GM18907 (cell line): ENCODE results near the gene GRAMD1B.

Source experiments
- ATAC-seq: cut with Tn5 transposase; IDR thresholded peaks from one replicate; pipeline ENCODE4 v1.9.1; 2021; ENCODE audit warnings: mild to moderate bottlenecking, moderate library complexity; ENCODE audit not compliant: unreplicated experiment

GRAMD1B gene

DNA sequence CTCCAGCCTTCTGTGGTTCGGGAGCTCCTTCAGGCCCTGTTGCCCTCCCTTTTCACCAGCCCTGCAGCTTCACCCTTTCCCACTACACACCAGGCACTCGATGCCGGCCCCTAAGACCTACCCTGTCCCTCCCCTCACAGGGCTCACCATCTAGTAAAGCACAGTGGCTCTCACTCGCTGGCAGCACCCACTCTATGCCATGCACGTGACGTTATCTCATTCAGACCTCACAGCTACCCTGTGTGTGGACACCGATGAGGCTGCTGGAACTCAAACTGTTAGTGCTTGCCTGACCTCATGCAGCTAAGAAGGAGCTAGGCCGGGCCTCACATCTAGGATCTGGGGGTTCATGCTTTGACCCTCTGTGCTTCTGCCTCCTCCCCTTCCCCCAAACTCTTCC lies 178.9 kb downstream of the GRAMD1B start:
- no peak for ATAC-seq

DNA sequence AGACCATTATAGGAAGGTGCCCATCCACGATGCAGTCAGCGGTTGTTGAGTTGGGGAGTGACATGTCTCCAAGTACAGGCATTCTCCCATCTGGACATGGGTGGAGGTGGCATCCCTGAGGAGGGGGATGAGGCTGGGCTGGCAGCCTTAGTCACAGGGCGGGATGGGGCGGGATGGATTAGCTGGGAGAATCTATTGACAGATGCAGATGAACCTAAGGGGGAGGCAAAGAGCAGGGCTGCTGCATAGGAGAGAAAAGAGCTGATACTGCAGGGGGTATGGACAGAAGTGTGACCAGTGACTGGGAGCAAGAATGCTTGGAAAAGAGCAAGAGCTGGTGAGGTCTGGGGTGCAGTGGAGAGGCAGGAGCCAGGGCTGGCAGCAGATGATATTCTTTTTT lies 181.6 kb downstream of the GRAMD1B start:
- no peak for ATAC-seq

DNA sequence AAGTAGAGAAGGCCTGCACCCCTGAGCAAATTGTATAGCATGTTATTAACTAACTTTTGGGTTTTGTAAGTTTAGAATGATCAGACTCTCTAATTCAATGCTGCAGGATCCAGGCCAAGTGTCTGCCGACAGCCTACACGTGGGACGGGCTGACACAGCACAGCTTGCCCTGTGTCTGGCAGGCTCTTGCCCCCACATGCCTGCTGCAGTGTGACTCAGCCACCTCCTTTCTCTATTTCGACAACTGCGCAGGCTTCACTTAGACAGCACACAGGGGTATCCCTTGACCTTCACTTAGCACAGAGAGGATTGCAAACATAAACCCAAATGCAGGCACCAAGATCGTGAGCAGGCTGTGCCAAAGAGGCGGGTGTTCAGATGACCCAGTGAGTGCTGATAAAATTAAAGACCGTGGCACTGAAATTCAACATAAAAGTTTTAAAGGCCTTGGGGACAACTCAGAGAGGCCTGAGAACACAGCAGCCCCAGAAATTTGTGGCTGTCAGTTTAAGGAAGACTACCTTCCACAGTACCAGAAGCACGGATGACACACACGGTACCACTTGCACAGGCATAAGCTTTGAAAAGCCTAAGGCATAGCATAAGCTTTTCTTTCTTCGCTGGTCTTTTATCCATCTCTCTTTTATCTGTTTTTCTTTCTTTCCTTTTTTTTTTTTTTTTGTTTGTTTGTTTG lies 186.6 kb downstream of the GRAMD1B start:
- ATAC-seq = no peak

DNA sequence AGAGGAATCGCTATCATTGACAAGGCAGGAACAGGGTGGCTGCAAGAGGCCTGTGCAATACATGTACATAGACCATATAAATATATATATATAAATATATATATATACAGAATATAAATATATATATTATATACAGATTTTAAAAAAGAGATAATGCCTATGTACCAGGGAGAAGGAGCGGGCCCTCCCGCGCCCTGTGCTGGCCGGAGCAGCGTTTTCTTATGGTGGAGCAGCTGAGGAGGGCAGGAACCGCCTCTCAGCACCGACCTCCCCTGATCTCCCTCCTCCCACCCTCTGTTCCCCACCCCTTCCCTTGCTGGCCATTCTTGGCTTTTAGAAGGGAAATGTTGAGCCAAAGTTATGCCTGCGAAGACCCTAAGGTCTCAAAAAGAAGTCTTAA lies 192.5 kb downstream of the GRAMD1B start:
- no peak for ATAC-seq

DNA sequence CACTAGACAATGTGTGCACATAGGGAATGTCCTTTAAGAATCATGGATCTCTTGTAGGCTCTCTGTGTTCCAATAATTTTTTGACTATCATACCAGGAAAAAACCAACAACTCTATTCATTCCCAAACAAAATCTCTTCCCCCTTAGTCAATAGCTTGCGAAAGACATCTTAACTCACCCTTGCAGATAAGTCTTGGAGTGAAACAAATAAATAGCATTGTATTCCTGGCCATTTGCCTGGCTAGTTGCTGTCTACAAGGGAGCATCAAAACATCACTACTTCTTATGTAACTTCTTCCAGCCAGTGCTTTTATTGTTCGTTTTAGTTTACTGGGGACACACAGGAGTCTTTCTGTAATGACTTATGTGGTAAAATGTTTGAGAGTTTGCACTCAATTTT lies 194.9 kb downstream of the GRAMD1B start:
- ATAC-seq = no peak

DNA sequence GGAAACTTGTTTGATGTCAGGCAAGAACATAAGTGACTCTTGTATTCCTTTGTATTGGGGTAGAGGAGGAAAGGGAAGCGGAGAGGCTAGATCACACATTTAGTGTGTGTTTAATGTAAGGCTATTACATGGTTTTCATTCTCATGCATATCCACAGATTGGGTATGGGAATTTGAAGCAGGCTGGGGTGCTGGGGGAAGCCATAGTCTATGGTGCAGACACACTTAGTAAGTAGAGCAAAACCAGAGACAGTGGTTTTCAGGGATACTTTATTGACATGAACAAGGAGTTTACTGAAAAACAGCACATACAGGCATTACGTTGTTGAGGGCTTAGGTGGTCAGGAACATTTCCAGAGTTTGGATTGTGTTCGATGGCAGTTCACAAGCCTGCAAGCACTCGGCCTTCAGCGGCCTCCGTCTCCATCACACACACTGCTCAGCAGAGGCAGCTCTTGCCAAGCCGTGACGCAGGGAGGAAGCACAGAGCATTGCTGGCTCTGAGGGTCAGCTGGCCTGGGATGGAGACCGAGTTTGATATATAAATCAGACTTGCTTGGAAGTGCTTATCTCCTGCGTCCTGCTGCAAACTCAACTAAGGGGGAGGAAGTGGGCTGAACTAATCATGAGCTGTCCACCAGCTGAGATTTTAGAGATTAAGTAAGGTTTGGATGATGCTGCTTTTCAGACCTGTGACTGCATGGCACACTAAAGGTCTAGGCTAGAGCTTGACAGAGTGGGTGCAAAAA lies 199.0 kb downstream of the GRAMD1B start:
- no peak for ATAC-seq

DNA sequence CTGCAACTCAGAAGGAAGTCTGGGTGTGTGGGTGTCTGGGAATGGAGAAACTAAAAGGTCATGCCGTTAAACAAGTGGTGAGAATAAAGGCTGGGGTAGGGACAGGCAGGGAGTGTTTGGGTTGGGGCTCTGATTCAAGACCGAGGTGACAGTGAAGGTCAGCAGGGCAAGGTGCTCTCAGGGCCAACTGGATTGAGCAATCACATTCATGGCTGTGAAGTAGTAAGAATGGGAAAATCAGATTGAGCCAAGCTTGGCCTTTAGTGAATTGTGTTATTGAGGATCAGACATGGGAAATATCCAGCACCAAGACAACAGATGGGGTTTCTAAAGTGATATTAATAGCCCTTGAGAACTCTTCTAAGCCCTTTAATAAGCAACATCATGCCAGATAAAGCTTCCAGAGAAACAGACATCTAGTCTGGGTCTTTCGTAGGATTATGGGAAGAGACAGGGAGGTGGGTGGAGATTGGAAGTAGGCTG lies 200.1 kb downstream of the GRAMD1B start:
- ATAC-seq = no peak

DNA sequence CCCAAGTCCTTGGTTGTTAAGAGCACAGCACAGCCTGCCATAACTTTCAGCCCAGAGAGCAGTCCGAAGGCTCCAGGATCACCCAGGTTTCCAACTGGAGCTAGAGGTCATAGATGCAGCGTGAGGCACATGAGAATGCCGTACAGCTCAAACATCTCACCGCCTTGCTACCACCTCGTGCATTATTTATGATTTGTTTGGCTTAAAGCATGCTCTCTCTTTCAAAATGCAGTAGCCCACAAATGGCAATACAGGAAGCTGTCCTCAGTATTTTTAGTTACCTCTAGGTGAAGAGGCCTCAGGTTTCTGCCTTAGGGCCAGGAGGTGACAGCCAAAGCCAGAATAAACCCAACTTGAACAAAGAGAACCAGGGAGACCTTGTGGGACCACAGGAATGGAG lies 210.0 kb downstream of the GRAMD1B start:
- no peak for ATAC-seq

DNA sequence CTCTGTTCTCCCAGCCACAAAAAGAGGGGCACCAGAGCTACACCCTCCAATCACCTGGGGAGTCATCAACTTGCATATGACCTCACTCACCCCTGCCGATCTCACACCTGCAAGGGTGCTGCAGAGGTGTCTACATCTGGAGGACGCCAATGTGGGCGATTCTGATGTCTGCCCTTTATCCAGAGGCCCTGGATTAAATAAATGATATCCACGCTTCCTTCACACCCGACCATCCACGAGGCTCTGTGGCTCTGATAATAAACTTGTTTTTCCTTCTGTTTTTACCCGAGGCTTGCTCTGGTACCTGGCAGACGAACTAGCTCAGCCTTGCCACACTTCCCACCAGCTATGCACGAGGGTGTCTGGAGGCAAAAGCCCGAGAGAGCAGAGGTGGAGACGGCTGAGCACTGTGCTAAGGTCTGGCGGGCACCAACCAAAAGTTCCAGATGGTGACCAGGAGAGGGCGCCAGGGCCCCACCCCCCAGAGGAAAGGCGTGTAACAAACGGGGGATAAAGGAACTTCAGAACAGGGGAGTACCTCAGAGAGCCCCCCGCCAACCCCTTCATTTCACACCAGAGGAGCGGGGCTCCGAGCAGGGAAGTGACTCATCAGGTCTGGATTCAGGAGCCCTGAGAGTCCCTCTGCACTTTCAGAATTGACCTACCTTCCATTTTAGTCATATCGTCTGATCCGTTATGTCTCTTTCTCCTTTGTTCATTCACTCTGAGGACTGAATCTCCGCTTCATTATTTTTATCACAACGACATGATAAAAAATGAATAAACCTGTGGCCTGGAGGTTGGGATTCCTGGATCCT lies 210.8 kb downstream of the GRAMD1B start:
- ATAC-seq = no peak

DNA sequence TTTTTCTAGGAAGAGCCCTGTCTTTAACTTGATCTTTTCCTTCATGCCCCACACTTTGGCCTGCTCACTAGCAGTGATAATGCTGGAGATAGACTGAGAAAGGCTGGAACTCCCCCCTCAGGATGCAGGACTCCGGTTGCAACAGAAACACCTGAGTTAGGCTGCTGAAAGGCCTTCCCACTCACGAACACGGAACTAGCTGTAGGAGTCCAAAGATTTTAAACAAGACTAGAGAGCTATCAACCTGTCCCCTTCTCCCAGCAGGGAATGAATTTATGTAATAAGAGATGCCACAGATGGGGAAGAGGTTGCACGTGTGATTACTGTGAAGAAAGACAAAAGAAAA lies 211.4 kb downstream of the GRAMD1B start:
- no peak for ATAC-seq

DNA sequence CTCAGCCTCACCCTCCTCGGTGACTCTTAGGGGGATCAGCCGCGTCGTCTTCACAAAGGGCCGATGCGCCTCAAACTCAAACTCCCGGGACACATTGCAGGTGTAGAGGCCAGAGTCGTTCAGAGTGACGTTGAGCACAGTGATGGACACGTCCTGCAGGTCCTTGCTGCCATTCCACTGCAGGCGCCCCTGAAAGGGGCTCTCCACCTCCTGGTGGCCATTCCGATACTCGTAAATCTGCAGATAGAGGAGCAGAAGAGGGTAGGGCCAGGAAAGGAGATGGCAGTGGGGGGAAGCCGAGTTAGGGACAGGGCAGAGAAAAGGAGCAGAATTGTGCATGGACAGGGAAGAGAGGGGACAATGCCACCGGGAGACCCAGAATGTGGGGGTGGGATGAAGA lies 212.4 kb downstream of the GRAMD1B start:
- no peak for ATAC-seq

DNA sequence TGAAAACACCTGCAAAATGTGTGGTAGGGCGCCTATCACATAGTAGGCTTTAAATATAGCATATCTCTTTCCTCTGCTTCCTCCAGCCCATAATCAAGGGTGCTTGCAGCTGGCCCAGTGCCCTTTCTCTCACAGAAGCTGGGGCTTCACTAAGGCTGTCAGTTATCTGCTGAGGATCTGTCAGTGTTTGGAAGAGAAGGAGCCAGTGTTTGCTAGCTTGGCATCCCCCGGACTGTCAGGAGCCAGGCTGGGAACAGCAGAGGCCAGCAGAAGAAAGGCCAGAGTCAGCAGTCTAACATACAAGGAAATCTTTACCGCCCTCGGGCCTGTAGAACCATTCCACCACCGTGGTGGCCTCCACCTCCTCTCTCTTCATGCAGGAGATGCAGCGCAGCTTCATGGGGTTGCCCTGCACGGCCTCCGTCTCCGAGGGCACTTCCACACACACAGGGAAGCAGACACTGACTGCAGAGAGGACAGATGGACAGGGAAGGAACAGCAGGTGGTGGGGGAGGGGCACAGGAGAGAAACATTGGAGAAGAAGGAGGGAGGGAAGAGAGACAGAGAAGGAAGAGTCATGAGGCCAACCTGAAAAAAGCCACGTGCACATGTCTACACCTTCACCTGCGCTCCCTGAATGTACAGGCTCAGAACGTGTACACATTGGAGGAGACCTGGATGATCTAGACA lies 215.4 kb downstream of the GRAMD1B start:
- no peak for ATAC-seq

DNA sequence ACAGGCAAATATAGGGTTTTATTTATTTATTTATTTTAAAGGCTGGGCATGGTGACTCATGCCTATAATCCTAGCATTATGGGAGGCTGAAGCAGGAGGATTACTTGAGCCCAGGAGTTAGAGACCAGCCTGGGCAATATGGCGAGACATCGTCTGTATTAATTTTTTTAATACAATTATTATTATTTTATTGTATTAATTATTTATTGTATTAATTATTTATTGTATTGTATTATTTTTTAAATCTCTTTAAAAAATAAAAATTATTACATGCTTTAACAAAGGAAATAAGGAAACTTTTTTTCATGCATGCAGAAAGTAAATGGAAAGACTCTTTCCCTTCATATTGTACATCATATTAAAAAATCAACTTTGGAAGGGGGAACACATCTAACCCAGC lies 220.8 kb downstream of the GRAMD1B start:
- no peak for ATAC-seq

DNA sequence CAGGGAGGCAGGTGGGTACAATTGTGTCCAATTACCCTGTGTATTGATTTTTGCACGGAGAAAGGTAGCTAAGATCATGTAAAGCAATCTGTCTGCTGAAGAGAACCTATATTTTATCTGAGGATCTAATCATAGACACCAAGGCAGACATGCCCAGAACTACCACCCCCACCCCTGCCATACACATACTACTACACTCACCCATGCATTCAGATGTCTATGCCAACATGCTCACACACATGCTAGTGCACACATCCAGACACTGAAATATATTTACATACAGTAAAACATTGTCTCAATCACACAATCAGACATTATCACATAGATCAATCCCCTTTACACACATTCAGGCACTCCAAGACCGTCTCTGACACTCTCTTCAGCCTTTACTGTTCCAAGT lies 222.5 kb downstream of the GRAMD1B start:
- ATAC-seq = no peak

DNA sequence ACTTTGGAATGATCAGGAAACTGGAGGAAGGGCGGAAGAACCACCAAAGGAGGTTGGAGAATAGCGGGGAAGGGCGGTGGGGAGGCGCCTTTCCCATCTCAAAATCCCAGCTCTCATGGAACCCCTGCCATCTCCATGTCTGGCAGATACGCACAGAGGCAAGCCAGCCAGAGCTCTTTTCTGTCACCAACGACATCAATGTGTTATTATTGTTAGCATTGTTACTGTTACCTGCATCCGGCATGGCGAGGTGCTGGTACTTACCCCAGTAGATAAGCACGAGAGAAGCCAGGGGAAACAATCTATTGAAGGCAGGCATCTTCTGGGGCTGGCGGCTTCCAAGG lies 223.4 kb downstream of the GRAMD1B start:
- ATAC-seq = no peak

DNA sequence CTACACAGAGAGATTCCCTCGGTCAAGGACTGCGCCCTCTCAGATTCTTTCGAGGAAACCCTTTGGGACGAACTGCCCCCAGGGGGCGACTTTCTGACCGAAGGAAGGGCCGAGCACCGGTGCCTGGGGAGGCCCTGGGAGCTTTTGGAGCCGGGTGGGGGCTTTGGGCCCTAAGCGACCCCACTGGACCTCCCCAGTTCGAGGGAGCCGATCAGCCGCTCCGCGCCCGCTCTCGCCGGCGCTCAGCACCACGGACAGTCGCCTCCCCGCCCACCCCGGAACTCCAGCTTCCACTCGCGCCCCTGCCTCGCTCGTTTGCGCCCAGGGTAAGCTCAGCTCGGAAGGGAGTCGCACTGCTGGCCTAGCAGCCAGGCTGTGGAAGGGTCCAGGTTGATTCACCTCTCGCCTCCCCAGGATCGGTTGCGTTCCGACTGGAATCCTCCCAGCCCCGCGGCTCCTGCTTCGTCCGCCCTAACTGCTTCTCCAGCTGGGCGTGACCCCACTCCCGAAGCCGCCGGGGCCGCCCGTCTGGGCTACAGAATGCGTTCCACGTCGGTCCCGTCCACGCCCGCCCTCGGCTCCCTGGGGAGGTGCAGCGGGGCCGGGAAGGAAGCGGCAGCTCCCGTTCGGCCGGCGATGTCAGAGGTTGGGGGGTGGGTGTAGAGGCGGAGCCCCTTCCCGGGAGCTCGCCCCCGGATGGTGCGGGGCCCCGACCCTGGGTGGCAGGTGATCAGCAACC lies 223.9 kb downstream of the GRAMD1B start:
- peak; percentile 54 for ATAC-seq

DNA sequence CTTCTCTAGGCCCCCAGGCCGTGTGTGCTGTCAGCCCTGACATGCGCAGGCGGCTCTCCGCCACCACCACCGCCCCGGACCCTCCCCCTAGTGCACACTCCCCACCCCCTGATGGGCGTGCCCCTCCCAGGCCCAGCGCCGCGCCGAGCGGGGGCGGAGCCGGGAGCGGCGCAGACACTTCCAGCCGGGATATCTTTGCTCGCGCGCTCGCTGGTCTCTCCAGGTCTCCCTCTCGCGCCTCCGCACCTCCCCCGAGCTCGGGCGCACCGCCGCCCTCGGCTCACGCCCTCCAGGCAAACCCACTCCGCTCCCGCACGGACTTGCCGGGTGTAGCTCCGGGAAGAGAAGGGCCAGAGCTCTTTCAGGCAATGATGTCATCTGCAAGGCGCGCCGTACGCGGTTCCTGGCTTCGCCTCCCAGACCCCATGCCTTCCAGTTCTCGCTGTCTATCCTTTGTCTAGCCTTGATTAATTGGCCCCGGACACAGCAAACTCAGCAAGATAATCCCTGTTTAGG lies 224.6 kb downstream of the GRAMD1B start, which contains the start of gene SCN3B:
TSS of gene SCN3B (minus strand) at position 59 of the 516 bp plus-strand sequence. CDS start 823 bp downstream, outside the sequence.
- peak; percentile 70 for ATAC-seq

DNA sequence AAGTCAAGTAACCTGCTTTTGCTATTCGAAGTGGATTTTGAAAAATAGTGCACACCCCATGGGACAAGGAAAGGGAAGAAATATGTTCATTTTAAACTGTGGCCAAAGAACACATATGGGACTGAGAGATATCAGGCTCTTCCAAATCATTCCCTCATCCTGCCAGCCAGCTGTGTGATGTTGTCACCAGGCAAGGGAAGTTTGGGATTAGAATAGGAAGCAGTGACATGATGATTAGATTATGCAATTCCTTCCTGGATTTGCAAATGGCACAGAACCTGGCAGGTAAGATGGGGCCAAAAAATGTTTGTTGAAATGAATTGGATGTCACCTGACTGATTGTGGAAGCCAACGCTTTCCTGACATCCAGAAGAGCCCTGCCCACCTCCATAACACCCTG lies 229.2 kb downstream of the GRAMD1B start:
- no peak for ATAC-seq

DNA sequence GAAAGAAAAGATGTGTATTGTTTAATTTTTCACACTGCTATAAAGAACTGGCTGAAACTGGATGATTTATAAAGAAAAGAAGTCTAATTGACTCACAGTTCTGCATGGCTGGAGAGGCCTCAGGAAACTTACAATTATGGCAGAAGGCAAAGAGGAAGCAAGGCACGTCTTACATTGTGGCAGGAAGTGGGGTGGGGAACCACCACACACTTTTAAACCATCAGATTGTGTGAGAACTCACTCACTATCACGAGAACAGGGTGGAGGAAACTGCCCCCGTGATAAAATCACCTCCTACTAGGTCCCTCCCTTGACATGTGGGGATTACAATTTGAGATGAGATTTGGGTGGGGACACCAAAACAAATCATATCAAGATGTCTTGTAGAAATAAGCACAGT lies 229.9 kb downstream of the GRAMD1B start:
- peak; percentile 94 for ATAC-seq

DNA sequence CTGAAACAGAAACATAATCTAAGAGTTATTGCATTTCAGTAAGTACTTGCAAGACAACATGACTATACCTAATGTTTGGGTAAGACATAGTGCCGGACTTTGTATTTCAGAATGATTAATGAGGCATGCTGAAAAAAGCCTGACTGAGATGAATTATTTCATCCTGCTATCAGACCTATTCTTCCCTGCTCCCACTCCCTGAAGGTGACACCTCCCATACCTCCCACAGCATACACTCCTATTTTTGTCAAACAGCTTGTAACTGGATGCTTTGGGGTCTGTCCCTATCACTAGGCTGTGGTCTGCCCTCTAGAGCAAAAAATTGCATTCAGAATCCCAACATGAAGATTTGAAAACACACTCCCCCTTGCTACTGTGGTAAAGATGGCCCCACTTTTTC lies 235.2 kb downstream of the GRAMD1B start:
- no peak for ATAC-seq
